GM06990 (cell line): ENCODE measurements around the gene MESD.

ENCODE experiments used
- DNase-seq: peaks from one replicate; pipeline ENCODE4 v3.0.0-alpha.2; 2011; ENCODE audit not compliant: insufficient read length; ENCODE audit errors: extremely low read depth
- H3K27me3 ChIP-seq: replicated peaks from 2 replicates; pipeline ENCODE4 v1.6.0; 2011; ENCODE audit warnings: low read length; ENCODE audit not compliant: control insufficient read depth, insufficient read depth
- H3K36me3 ChIP-seq: 2 replicates; pipeline ENCODE4 v1.5.1; 2011; ENCODE audit warnings: low read length; ENCODE audit not compliant: control insufficient read depth, insufficient read depth
- H3K4me3 ChIP-seq: replicated peaks from 2 replicates; pipeline ENCODE4 v1.5.1; 2011; ENCODE audit warnings: low read depth, mild to moderate bottlenecking, control low read depth, low read length
- CTCF ChIP-seq: IDR thresholded peaks from 2 replicates; pipeline ENCODE4 v1.5.1; 2011; ENCODE audit warnings: low read length, control low read depth, mild to moderate bottlenecking, inconsistent platforms; ENCODE audit not compliant: insufficient read depth, poor library complexity, severe bottlenecking

Gene MESD

GRCh38 chr15:80942266-80942665 is 47.4 kb downstream of the MESD start:
- Histone ChIP-seq H3K27me3 (no peaks in the 10 kb centered on the region), H3K36me3 (peaks cover 1% of the 10 kb centered on the region), H3K4me3 (no peak overlapping the region)
- DNase-seq = no peak
- TF ChIP-seq CTCF = no peak

GRCh38 chr15:80940851-80941250 is 48.8 kb downstream of the MESD start:
- no peak for DNase-seq
- Histone ChIP-seq H3K4me3 (no peak overlapping the region), H3K27me3 (no peaks in the 10 kb centered on the region), H3K36me3 (peaks cover 1% of the 10 kb centered on the region)
- no peak for TF ChIP-seq CTCF

GRCh38 chr15:80940331-80940730 is 49.3 kb downstream of the MESD start:
- no peak for TF ChIP-seq CTCF
- Histone ChIP-seq H3K36me3 (peaks cover 1% of the 10 kb centered on the region), H3K4me3 (no peak overlapping the region), H3K27me3 (no peaks in the 10 kb centered on the region)
- DNase-seq = no peak

- H3K27me3 ChIP-seq = no peaks in the 10 kb centered on the region
- H3K36me3 ChIP-seq = peaks cover 1% of the 10 kb centered on the region
- DNase-seq = no peak
- no peak for TF ChIP-seq CTCF
- no peak overlapping the region for H3K4me3 ChIP-seq
Observed at GRCh38 chr15:80939216-80939615, 50.4 kb downstream of the MESD start.

GRCh38 chr15:80937718-80938117 is 51.9 kb downstream of the MESD start:
- Histone ChIP-seq H3K36me3 (peaks cover 1% of the 10 kb centered on the region; the same call in 1 of the 2 replicates), H3K27me3 (no peaks in the 10 kb centered on the region), H3K4me3 (no peak overlapping the region)
- no peak for DNase-seq
- TF ChIP-seq CTCF = no peak
